Measurements from ENCODE around the gene CELA1. TPM values are rescaled to one million over a fixed set of nuclear protein-coding genes. Genes with fewer than 3 reads are reported as not detected.

CELA1 gene
- total RNA-seq, 4 donors from 2014 or later: not detected

- no peak for DNase-seq
- Histone ChIP-seq H3K4me1 (no peaks in the 10 kb centered on the region), H3K36me3 (no peaks in the 10 kb centered on the region), H3K27me3 (no peaks in the 10 kb centered on the region), H3K9me3 (no peaks in the 10 kb centered on the region), H3K27ac (no peak overlapping the region), H3K4me3 (no peak overlapping the region)
- in situ Hi-C loops (cut with MboI; ENCODE audit: low pct_ligation_motif_present in 1 of 4, low pct_unique_long_range_greater_than_20kb in 1 of 4, low sequenced_read_pairs in 3 of 4): loop anchor here in 2 of 4 donors (25.0 kb wide), 1 partner anchor 287 kb away; no protein-coding TSS in a partner anchor
- intact Hi-C loops (cut with DNase I; ENCODE audit: low total_unique reads): no loop called here
- WGBS, 2 donors (ENCODE audit: low coverage in 1 of 2): 84 to 100% methylated on average over 1 to 5 of the region's 5 CpGs
- no peak for TF ChIP-seq CTCF (IDR thresholded peaks at IDR 0.05)
- TF ChIP-seq EP300 (IDR thresholded peaks at IDR 0.05; ENCODE audit: low read depth): no peak
- no peak for TF ChIP-seq POLR2AphosphoS5 (IDR thresholded peaks at IDR 0.05)
- no peak for TF ChIP-seq POLR2A (IDR thresholded peaks at IDR 0.05)
Measured at GRCh38 chr12:51349026-51349425, 2.5 kb upstream of the CELA1 start.

GRCh38 chr12:51348116-51348515 lies 1.6 kb upstream of the CELA1 start:
- no peak for TF ChIP-seq EP300 (IDR thresholded peaks at IDR 0.05; ENCODE audit: low read depth)
- TF ChIP-seq POLR2AphosphoS5 (IDR thresholded peaks at IDR 0.05): no peak
- no peak for TF ChIP-seq POLR2A (IDR thresholded peaks at IDR 0.05)
- no peak for TF ChIP-seq CTCF (IDR thresholded peaks at IDR 0.05)
- H3K4me3 ChIP-seq: no peak overlapping the region
- intact Hi-C loops (cut with DNase I; ENCODE audit: low total_unique reads): no loop called here
- H3K4me1 ChIP-seq: no peaks in the 10 kb centered on the region
- in situ Hi-C loops (cut with MboI; ENCODE audit: low pct_ligation_motif_present in 1 of 4, low pct_unique_long_range_greater_than_20kb in 1 of 4, low sequenced_read_pairs in 3 of 4): loop anchor here in 2 of 4 donors (25.0 kb wide), 1 partner anchor 286 kb away; no protein-coding TSS in a partner anchor
- DNase-seq: no peak
- no peak overlapping the region for H3K27ac ChIP-seq
- no peaks in the 10 kb centered on the region for H3K36me3 ChIP-seq
- H3K9me3 ChIP-seq: no peaks in the 10 kb centered on the region
- WGBS, 2 donors (ENCODE audit: low coverage in 1 of 2): 95% methylated on average over 4 of the region's 4 CpGs; no CpG with 5 or more reads in 1 of the 2 donors
- no peaks in the 10 kb centered on the region for H3K27me3 ChIP-seq

- Histone ChIP-seq H3K36me3 (no peaks in the 10 kb centered on the region), H3K27me3 (no peaks in the 10 kb centered on the region), H3K4me3 (no peak overlapping the region), H3K9me3 (no peaks in the 10 kb centered on the region), H3K27ac (no peak overlapping the region), H3K4me1 (peaks cover 0 to 7% (median 0%) of the 10 kb centered on the region in 4 donors)
- 82% methylated on average over 7 of the region's 7 CpGs; no CpG with 5 or more reads in 1 of the 2 donors for WGBS, 2 donors (ENCODE audit: low coverage in 1 of 2)
- TF ChIP-seq EP300 (IDR thresholded peaks at IDR 0.05; ENCODE audit: low read depth) (no peak), POLR2A (IDR thresholded peaks at IDR 0.05) (no peak)
- intact Hi-C loops (cut with DNase I; ENCODE audit: low total_unique reads): no loop called here
- in situ Hi-C loops (cut with MboI; ENCODE audit: low pct_ligation_motif_present in 1 of 4, low pct_unique_long_range_greater_than_20kb in 1 of 4, low sequenced_read_pairs in 3 of 4): loop anchor here in 2 of 4 donors (25.0 kb wide), 1 partner anchor 283 kb away; no protein-coding TSS in a partner anchor
- DNase-seq: no peak
Measured at GRCh38 chr12:51345681-51346080, 798 bp downstream of the CELA1 start.

- no peak overlapping the region for H3K4me3 ChIP-seq
- WGBS, 2 donors (ENCODE audit: low coverage in 1 of 2): 76% methylated on average over 2 of the region's 2 CpGs; no CpG with 5 or more reads in 1 of the 2 donors
- no peaks in the 10 kb centered on the region for H3K9me3 ChIP-seq
- H3K27me3 ChIP-seq: no peaks in the 10 kb centered on the region
- no peak for DNase-seq
- H3K4me1 ChIP-seq: peaks cover 0 to 7% (median 0%) of the 10 kb centered on the region in 4 donors
- intact Hi-C loops (cut with DNase I; ENCODE audit: low total_unique reads) (no loop called here), in situ Hi-C loops (cut with MboI; ENCODE audit: low pct_ligation_motif_present in 1 of 4, low pct_unique_long_range_greater_than_20kb in 1 of 4, low sequenced_read_pairs in 3 of 4) (loop anchor here (5.0 to 25.0 kb wide), 3 partner anchors 71 to 281 kb away; partner anchors contain the start of gene SMAGP (in 1 of the 4))
- no peak for TF ChIP-seq EP300 (IDR thresholded peaks at IDR 0.05; ENCODE audit: low read depth)
- no peak for TF ChIP-seq CTCF (IDR thresholded peaks at IDR 0.05)
- TF ChIP-seq POLR2A (IDR thresholded peaks at IDR 0.05): no peak
- no peak for TF ChIP-seq POLR2AphosphoS5 (IDR thresholded peaks at IDR 0.05)
- no peaks in the 10 kb centered on the region for H3K36me3 ChIP-seq
- no peak overlapping the region for H3K27ac ChIP-seq
Measured at GRCh38 chr12:51343201-51343600, 3.3 kb downstream of the CELA1 start.

Measured in transverse colon (tissue), 4 donors.